HUES6 (cell line): ENCODE data around the gene CTSZ.
"Not testable (repeated sequence)": the region's sequence is repeated elsewhere in the genome, so short reads cannot be mapped to it uniquely, and the experiment has no call there.

Source experiments
- H3K27ac ChIP-seq: 2 replicates; pipeline ENCODE4 v1.7.0; 2013; ENCODE audit warnings: low read depth, mild to moderate bottlenecking, low read length, inconsistent platforms
- H3K27me3 ChIP-seq: 2 replicates; pipeline ENCODE4 v1.6.1; 2013; ENCODE audit warnings: low read length; ENCODE audit not compliant: control insufficient read depth, insufficient read depth
- H3K36me3 ChIP-seq: 2 replicates; pipeline ENCODE4 v1.6.1; 2013; ENCODE audit warnings: low read length; ENCODE audit not compliant: control insufficient read depth, insufficient read depth
- H3K4me1 ChIP-seq: 2 replicates; pipeline ENCODE4 v1.6.1; 2013; ENCODE audit warnings: low read length; ENCODE audit not compliant: control insufficient read depth, insufficient read depth
- H3K4me3 ChIP-seq: 2 replicates; pipeline ENCODE4 v1.5.1; 2013; ENCODE audit warnings: low read depth, low read length
- H3K9ac ChIP-seq: one replicate; pipeline ENCODE4 v1.6.1; 2013; ENCODE audit warnings: mild to moderate bottlenecking, low read length
- H3K9me3 ChIP-seq: 2 replicates; pipeline ENCODE4 v1.6.1; 2013; ENCODE audit warnings: low read depth, low read length; ENCODE audit not compliant: control insufficient read depth, insufficient read depth

The CTSZ gene

DNA sequence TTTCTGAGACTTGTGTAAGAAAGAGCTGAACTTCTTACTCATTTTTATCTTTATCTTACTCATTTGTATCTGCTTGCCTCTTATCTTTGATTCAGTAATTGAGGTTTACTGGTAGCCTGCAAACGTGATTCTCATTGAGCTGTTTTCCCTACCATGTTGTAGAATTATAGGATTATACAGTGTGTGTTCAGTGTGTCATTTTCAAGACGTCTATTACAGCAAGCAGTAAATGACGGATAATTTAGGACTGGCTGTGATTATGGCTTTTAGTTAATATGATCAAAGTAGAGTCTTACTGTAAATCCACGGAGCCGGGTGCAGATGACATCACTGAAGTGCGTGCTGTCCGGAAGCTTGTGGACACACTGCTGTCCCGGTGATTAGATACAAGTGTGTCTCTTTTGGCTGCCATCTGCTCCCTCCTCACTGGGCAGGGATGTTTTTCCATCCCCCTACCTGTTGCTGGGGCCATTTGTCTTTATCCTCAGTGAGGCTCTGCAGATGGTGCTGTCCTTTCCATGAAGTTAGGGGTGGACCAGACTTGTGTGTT, 20.0 kb downstream of the CTSZ start:
- peaks cover 61% of the 10 kb centered on the region for H3K36me3 ChIP-seq
- H3K9ac ChIP-seq = no peak overlapping the region
- H3K27me3 ChIP-seq = no peaks in the 10 kb centered on the region
- no peak overlapping the region for H3K27ac ChIP-seq
- no peaks in the 10 kb centered on the region for H3K9me3 ChIP-seq
- peaks cover 17% of the 10 kb centered on the region; the same call in 1 of the 2 replicates for H3K4me1 ChIP-seq
- no peak overlapping the region for H3K4me3 ChIP-seq

DNA sequence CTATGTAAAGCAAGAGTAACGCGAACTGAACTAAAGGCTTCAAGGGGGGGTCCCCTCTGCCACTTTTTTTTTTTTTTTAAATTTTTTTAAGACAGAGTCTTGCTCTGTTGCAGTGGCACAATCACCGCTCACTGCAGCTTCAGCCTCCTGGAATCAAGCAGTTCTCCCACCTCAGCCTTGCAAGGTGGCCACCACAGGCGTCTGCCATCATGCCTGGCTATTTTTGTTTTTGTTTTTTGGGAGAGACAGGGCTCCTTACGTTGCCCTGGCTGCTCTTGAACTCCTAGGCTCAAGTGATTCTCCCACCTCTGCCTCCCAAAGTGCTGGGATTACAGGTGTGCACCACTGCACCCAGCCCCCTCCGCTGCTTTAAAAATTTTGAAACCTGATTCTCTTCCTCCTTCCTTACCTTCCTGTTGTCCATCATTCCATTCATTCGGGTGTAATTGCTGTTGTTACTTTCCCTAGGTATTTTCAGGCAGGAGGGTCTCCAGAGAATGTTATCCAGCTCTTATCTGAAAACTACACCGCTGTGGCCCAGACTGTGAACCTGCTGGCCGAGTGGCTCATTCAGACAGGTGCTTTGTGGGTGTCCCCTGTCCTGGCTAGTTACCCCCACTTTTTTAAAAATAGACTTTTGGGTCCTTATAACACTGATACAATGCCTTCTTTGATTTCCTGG, 20.6 kb downstream of the CTSZ start:
- Histone ChIP-seq H3K36me3 (peaks cover 55% of the 10 kb centered on the region), H3K27ac (no peak overlapping the region), H3K27me3 (no peaks in the 10 kb centered on the region), H3K9me3 (no peaks in the 10 kb centered on the region), H3K4me1 (peaks cover 17% of the 10 kb centered on the region; the same call in 1 of the 2 replicates), H3K4me3 (no peak overlapping the region), H3K9ac (no peak overlapping the region)

DNA sequence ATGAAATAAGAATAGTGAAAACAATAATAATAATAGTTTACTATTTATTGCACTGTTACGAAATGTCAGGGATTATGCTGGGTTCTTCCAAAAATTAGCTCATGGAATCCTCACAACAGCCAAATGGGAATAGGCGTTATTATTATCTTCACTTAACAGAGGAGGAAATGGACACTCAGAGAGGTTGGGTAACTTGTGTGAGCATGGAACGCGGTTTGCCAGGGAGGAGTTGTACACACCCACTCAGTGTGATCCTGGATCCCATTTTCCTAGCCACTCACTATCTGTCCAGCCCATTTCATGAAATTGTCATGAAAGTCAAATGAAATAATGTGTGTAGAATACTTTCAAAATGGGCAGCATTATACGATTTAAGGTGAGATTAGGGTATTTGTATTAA, 21.4 kb downstream of the CTSZ start:
- H3K27me3 ChIP-seq = no peaks in the 10 kb centered on the region
- H3K27ac ChIP-seq = no peak overlapping the region
- H3K4me3 ChIP-seq = no peak overlapping the region
- H3K36me3 ChIP-seq = peaks cover 48% of the 10 kb centered on the region
- H3K9ac ChIP-seq = no peak overlapping the region
- peaks cover 17% of the 10 kb centered on the region; the same call in 1 of the 2 replicates for H3K4me1 ChIP-seq
- H3K9me3 ChIP-seq = no peaks in the 10 kb centered on the region

DNA sequence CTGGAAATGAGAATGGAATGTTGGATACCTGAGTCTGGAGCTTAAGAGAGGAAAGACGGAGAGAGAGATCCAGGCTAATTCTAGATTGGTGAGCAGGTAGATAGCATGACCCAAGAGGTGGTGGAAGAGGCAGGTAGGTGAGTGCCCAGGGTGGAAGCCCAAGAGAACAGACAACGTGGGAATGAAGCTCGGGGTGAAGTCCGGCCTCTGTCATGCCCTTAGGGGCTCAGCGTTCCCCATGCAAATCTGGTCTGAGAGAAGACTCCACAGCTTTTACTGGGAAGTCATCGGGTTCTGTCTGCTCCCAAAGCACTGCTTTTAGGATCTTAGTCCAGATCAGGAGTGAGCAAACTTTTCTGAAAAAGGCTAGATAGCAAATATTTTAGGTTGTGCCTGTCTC, 22.4 kb downstream of the CTSZ start:
- Histone ChIP-seq H3K4me1 (peaks cover 17% of the 10 kb centered on the region; the same call in 1 of the 2 replicates), H3K9ac (no peak overlapping the region), H3K36me3 (peaks cover 40% of the 10 kb centered on the region), H3K9me3 (no peaks in the 10 kb centered on the region), H3K27ac (no peak overlapping the region), H3K27me3 (no peaks in the 10 kb centered on the region), H3K4me3 (no peak overlapping the region)

DNA sequence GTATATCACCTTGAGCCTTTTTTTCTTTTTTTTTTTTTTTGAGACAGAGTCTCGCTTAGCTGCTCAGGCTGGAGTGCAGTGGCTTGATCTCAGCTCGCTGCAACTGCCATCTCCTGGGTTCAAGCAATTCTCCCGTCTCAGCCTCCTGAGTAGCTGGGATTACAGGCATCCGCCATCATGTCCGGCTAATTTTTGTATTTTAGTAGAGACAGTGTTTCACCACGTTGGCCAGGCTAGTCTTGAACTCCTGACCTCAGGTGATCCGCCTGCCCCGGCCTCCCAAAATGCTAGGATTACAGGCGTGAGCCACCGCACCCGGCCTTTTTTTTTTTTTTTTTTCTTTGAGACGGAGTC, 24.0 kb downstream of the CTSZ start:
- H3K9ac ChIP-seq, H3K9me3 ChIP-seq, H3K27ac ChIP-seq, H3K4me3 ChIP-seq, H3K27me3 ChIP-seq: not testable (repeated sequence)
- Histone ChIP-seq H3K4me1 (peaks cover 24% of the 10 kb centered on the region), H3K36me3 (peaks cover 24% of the 10 kb centered on the region)

DNA sequence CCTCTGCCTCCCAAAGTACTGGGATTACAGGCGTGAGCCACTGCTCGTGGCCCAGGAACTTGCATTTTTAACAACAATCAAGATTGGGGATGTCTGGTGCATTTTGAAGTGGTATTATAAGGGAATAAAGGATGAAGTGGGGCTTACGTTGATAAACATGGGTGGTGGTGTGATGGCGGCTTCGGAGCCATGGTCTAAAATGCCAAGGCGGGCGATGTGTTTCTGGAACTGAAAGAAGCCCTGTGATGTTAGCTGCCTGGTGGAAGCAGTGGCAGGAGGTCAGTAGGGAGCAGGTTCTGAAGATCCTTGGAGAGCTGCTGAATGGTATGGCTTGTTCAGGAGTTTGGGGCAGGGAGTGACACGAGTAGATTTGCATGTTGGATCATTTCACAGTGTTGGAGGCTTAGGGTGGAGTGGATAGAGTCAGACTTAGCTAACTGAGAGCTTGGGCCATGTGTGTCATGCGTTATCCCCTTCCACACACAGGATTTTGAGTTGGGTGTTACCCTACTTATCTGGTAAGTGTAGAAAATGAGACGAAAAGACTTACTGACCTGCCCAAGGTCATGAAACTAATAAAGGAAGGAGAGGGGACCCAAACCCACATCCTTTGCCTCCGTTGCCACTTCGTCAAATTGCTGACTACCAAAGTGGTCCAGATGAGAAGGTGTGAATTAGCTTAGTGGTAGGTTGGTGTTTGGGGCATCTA, 24.5 kb downstream of the CTSZ start:
- Histone ChIP-seq H3K36me3 (peaks cover 18% of the 10 kb centered on the region), H3K4me1 (peaks cover 26% of the 10 kb centered on the region), H3K27me3 (no peaks in the 10 kb centered on the region), H3K9me3 (no peaks in the 10 kb centered on the region), H3K27ac (no peak overlapping the region), H3K9ac (no peak overlapping the region), H3K4me3 (peak overlapping the region; percentile 74; the same call in 1 of the 2 replicates)

DNA sequence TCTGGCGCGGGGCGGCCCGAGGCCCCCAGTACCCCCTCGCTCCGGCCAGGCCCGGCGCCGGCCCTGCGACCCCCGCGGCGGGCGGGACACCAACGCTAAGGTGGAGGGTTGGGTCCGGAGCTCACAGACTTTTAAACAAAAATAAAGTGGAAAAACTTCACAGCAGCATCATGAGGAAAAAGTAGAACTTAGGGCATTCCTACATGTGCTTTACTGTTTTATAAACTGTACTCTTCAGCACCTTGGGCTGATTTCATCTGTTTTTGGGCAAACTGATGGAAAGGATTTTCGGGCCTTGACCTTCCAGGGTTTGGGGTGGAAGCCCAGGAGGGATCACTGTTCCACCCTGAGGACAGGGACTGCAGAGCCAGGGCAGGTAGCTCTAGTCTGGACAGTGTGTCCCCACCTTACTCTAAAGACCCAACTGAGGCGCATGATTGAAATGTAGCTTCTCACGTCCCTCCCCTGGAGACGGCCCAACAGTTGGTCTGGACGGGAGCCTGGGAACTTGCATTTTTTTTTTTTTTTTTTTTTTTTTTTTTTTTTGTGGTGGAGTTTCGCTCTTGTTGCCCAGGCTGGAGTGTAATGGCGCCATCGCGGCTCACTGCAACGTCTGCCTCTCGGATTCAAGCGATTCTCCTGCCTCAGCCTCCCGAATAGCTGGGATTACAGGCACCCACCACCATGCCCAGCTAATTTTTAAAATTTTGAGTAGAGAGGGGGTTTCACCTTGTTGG, 25.3 kb downstream of the CTSZ start:
- Histone ChIP-seq H3K27me3 (no peaks in the 10 kb centered on the region), H3K36me3 (peaks cover 11% of the 10 kb centered on the region), H3K27ac (no peak overlapping the region), H3K4me3 (peak overlapping the region; percentile 74), H3K9ac (peak overlapping the region; percentile 68), H3K4me1 (peaks cover 26% of the 10 kb centered on the region), H3K9me3 (no peaks in the 10 kb centered on the region)

DNA sequence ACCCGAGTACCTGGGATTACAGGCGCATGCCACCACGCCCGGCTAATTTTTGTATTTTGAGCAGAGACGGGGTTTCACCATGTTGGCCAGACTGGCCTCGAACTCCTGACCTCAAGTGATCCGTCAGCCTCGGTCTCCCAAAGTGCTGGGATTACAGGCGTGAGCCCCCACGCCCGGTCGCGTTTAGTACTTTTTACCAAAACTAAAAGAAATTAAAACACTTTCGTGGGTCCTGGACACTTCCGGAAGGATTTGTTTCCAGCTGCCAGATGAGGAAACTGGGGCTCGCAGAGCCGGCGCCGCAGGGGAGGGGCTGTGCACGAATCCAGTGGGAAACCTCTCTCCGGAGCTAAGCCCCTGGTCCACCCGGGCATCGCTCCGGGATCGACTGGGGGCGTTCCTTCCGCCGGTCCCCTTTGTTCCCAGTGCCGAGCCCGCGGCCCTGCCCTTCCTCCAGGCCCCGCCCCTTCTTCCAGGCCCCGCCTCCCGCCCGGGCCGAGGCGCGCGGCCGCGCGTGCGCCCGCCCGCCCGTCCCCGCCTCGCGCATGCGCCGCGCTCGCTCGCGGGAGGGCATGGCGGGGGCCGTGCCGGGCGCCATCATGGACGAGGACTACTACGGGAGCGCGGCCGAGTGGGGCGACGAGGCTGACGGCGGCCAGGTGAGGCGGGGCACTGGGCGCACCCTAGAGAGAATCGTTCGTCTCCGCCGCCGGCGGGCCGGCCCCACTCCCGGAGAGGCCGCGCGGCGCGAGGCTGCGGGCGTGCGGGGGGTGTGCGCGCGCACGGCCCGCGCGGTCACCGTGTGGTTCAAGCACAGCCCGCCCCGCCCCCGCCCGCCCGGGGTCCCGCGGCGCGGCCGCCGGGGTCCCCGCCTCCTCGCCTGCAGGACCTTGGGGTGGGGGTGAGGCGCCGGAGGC, 26.1 kb downstream of the CTSZ start, which contains the start of gene NELFCD:
Gene NELFCD, plus strand, starts transcription at position 546 of the 917 bp plus-strand sequence. Its CDS starts 54 bp downstream, at position 600.
- peaks cover 4% of the 10 kb centered on the region; the same call in 1 of the 2 replicates for H3K36me3 ChIP-seq
- H3K27ac ChIP-seq = no peak within 1 kb of the TSS
- peak within 1 kb of the TSS; percentile 95 for H3K9ac ChIP-seq
- no peaks in the 10 kb centered on the region for H3K27me3 ChIP-seq
- H3K4me3 ChIP-seq = peak within 1 kb of the TSS; percentile 74
- H3K4me1 ChIP-seq = peaks cover 26% of the 10 kb centered on the region
- H3K9me3 ChIP-seq = no peaks in the 10 kb centered on the region

DNA sequence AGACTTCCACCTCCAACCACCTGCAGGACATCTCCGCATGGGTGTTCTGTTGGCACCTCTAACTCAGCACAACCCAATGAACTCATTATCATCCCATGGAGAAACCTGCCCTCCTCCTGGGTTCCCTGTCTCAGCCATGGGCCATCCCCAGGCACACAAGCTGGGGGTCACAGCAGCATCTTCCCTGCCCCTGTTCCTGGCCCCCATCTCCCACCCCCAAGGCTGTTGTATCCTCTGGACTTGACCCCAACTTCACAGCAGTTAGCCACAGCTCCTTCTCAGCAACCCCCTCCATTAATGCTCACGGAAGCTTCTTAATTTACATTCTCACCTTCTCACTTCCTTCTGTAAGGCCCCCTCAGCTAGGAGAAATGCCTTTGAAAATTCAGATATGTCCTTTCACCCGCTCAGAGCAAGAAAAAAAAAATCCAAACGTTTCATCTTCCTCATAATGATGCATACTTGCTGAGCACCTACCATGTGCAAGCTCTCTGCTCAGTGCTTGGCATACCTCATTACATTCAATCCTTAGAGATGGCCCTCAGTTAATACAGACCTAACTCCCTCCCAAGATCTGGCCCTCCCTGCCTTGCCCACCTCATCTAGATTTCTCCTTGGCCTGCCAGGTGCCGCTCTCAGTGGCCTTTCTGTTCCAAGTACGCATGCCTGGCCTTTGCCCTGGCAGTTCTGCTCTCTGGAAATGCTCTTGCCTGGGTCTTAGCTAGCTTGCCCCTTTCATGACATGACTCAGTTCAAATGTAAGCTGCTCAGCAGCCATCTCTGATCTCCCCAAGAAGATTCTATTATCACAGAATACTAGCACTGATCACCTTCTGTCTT, 28.5 kb downstream of the CTSZ start:
- no peak overlapping the region for H3K9ac ChIP-seq
- H3K27me3 ChIP-seq = no peaks in the 10 kb centered on the region
- no peak overlapping the region for H3K27ac ChIP-seq
- H3K9me3 ChIP-seq = no peaks in the 10 kb centered on the region
- no peak overlapping the region for H3K4me3 ChIP-seq
- no peaks in the 10 kb centered on the region for H3K36me3 ChIP-seq
- H3K4me1 ChIP-seq = peaks cover 14% of the 10 kb centered on the region
